Left renal cortex interstitium (tissue), 4 donors: ENCODE data around the gene KDM7A. TPM values are rescaled to one million over a fixed set of nuclear protein-coding genes. Genes with fewer than 3 reads are reported as not detected.

Experiments used
- DNase-seq, 4 donors: peaks; one replicate each; pipeline ENCODE4 v3.0.0-alpha.2; 2013; ENCODE audit warnings: low read depth in 4 of 4, low spot score in 2 of 4, missing footprints in 1 of 4
- polyA plus RNA-seq, 4 donors: library from polyadenylated mRNA; unstranded; fragments of 120-200 nt; gene quantifications; one replicate each; pipeline ENCODE4 v1.2.1, GENCODE V29; 2013; ENCODE audit not compliant: insufficient read length in 4 of 4

The KDM7A gene
- polyA plus RNA-seq, 4 donors = 9.5 to 17.0 (median 13.0) TPM

DNA sequence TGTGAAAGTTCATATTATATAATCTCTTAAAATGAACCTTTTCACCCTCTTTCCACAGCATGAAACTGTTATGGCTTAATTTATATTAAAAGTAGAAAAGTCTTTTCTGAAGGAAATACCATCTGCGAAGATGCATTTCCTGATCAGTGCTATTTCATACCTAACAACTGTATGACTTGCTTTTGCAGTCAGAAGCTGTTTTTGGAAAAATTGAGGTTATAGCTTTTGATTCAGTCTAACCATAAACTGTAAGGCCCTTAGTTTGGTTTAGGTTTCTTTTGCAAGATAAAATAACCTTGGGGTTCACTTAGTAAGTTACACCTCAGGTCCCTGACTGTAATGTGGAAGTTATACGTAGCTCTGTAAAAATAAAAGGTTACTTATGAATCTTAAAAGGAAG lies 91.3 kb downstream of the KDM7A start:
- DNase-seq = no peak

DNA sequence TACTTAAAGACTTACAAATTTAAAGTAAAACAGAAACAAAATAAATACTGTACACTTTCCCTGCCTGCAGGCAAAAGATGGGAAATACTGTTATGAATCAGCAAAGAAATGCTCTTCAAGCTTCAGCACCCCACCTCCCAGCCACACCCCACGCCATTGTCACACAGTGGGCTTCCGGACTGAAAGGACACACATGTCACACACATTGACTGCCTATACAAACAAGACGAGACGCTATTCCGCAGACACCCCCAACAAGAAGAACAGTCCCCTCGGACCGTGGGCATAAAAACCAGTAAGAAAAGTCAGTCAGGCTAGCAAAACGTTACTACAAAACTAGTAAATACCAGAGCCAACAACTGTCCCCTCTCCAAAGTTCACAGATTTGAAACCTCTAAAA lies 91.8 kb downstream of the KDM7A start:
- no peak for DNase-seq

DNA sequence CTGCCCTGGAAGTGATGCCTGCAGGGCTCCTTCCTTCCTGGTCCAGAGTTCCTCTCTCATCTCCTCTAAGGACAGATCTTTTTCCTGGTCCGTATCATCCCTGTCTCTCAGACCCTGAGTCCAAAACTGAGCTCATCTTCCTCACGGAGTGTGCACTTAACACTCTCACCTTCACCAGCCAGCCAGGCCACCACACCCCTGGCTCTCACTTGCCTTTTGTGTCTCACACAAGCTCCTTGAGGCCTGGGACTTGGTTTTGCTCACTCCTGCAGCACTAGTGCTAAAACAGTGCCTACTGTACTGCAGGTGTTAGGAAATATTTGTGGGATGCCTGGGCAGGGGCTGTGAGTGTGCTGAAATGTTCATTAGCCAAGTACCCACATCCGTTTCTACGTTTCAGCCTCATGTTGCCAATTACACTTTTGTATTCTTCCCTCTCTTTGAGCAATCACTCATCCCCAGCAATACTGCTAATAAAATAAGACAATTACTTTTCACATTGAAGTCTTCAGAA lies 92.6 kb downstream of the KDM7A start:
- no peak for DNase-seq

DNA sequence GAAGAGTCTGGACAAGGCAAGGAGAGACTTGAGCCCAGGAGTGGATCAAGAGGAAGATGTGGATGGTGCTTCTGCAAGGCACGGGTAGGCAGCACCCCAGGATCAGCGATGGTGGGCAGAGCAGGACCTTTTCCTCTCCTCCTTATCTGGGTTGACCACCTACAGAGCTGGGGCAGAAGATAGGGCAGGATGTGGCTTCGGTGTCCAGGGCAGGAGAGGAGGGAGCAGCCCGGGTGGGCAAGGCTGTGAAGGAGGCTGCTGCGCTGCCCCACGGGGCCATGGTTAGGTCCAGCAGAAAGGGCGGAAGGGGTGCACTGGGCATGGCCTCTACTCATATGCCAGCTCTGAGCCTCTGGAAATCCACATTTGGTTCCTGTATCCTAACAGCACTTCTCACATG lies 94.0 kb downstream of the KDM7A start:
- no peak for DNase-seq

DNA sequence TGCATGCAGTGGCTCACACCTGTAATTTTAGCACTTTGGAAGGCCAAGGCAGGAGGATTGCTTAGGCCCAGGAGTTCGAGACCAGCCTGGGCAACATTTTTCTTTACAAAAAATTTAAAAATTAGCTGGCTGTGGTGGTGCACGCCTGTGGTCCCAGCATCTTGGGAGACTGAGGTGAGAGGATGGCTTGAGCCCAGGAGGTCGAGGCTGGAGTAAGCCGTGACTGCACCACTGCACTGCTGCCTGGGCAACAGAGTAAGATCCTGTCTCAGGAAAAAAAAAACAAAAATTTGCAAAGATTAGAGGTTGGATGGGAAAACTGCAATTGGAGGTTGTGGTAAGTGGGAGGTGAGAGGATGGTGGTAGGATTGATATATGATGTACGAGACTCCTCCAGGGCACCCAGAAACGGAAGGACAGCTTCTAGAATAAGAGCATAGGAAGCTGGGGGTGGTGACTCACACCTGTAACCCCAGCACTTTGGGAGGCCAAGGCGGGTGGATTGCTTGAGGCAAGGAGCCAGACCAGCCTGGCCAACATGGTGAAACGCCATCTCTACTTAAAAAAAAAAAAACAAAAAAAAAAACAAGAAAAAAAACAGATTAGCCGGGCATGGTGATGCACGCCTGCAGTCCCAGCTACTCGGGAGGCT lies 94.9 kb downstream of the KDM7A start:
- DNase-seq = no peak

DNA sequence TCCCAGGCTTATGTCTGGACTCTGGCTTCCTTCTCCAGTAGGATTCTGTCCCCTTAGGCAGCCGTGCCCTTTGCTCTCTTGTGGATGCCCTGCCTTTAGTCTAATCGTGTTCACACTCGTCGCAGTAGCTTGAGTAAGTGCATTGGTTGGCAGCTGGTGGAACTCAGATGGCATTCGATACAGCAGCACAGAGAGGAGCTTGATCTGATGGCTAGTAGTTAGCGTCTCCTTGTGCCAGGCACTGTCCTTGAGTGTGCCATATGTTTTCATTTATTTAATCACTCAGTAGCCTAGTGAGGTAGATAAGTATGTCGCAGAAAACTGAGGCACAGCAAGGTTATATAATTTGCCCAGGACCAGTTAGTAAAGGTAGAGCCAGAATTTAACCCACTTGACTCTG lies 95.9 kb downstream of the KDM7A start:
- no peak for DNase-seq

DNA sequence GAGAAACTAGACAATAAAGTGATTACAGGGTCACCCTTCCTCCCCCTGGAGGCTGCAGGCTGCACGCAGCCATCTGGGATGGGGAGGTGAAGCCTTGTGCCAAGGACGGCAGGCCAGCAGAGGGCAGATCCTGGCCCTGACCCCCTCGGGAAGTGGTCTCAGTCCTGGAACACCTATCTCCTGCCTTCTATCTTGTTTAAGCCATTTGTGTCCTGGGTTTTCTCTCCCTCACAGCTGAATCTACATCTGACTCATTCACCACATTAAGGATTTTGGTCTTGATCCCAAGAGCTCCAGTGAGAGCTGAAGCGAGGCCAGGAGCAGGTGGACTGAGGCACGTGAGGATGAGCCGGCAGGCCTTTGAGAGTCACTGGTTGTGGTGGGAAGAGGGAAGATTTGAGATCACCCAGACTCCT lies 97.7 kb downstream of the KDM7A start:
- no peak for DNase-seq

DNA sequence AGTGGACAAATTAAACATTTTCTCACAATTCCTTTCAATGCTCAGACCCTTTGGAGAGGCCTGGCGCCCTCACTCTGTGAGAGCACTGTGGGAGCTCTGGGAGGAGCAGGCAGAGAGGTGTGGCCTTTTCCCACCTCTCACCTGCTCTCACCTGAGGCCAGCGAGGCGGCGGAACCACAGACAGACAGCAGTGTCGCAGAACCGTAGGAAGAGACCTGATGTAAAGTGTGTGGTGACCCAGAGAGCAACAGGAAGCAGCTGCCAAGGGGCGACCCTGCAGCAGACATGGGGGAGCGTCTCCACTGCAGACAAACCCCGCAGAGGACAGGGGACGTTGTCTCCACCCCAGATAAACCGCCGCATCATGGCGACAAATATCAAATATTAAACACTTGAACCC lies 98.4 kb downstream of the KDM7A start:
- no peak for DNase-seq

DNA sequence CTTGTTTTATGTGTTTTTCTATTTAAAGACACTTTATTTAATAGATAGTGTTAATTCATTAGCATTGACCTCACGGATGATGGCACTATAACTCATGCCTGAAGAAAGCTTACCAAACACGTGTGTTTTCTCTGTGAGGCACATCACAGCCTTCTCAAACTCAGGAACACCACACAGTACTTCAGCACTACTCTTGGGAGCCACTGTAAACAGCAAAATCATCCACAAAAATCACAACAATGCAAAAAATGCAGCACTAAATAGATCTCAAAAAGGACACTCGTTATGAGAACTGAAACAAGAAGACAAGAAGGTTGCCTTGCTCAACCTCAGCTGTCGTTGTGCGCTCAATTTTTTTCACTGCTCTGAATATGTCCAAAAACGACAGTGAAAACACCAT lies 102.0 kb downstream of the KDM7A start:
- DNase-seq = no peak

DNA sequence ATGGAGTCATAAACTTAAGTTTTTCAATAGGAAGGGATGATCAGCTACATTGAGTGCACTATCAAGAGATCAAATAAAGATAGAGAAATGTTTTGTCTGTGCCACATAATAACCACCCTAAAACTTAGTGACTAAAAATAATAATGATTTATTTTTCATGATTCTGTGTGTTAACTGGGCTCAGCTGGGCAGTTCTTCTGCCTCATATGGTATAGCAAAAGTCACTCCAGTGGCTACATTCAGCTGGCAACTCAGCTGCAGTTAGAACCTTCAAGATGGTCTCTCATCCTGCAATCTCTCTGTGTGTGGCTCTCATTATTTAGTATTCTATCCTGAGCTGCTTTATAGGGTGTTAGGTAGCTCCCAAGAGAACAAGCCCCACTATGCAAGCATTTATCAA lies 106.2 kb downstream of the KDM7A start:
- DNase-seq = no peak

DNA sequence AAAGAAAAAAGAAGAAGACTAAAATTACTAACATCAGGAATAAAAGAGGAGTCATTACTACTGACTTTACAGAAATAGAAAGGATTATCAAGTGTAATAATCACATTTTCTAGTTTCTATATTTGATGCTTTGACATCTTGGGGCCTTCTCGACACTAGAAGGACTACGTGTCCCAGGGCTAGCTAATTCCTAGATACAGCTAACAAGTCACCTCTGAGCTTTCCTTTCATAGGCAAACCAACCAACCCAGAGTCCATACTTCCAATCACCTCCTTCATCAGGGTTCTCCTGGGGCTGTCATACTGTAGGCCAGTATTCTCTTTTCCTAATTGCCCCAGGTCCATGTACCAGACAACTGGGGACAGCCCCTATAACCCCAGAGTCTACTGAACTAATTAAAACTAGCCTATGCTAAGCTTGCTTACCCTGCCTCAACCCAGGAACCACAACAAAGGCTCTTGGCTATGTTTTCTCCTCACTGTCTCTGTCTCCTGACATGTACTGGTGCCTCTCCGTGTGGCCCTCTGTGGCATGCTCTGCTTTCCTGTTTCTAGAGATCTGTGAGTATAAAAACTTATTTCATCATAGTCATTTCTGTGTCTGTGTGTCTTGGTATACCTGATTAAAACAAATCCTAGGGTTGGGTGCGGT lies 107.4 kb downstream of the KDM7A start:
- DNase-seq = no peak

DNA sequence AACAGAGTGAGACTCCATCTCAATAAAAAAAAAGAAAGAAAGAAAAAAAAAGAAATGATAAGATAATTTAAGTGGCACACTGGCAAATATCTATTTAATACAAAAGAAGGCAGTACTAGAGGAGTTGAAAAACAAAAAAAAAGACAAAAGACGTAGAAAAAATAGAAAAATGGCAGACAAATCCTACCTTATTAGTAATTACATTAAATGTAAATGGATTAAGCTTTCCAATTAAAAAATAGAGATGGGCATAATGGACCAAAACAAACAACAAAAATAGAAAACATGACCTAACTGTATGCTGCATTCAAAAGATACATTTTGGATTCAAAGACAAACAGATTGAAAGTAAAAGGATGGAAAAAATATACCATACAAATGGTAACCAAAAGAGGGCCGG lies 108.8 kb downstream of the KDM7A start:
- no peak for DNase-seq

DNA sequence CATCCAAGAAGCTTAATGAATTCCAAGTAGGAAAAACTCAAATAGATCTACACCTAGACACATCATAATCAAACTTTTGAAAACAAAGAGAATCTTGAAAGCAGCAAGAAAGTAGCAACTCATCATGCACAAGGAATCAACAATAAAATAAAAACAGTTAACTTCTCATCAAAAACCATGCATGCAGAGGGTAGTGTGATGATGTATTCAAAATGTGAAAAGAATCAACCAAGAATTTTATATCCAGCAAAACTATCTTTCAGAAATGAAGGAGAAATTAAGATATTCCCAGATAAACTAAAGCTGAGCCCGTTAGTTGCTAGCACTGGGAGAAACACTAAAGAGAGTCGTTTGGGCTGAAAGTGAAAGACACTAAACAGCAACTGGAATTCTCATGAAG lies 109.7 kb downstream of the KDM7A start:
- DNase-seq = no peak

DNA sequence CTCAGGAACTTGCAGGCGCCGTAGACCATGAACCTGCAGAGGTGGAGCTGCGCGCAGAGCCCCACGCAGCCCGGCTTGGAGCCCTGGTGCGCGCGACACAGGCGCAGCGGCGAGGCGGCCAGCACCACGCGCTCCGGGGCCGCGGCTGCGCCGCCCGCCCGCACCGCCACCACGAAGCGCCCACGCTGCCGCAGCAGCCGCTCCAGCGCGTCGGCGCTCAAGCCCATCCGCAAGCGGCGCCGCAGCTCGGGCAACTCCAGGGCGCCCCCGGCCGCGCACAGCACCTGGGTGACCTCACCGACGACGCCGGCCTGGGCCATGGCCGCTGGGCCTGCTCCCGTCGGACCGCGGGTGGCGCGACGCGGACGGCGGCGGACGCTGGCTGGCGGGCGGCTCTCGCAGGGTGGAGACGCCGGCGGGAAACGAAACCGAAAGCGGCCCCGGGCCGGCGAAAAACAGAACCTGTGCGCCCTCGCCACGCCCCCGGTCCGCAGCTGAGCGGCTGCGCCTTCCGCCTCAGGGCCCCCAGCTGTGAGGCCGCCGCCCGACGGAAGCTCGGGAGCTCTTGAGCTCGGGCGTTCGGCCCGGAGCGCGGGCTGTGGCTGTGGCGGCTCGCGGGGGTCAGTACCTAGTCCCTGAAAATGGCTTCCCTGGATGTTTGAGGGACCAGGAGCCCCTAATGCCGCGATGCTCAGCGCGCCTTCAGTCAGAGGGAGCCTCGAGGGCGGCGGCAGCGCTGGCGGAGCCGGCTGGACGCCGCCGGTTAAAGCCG lies 114.1 kb downstream of the KDM7A start, which contains the start of gene PARP12:
TSS of gene PARP12 (minus strand) at position 424 of the 772 bp plus-strand sequence. CDS start at position 320, 104 bp downstream.
- peak in 3 of 4 donors; percentile 42 to 65 (median 62) for DNase-seq

DNA sequence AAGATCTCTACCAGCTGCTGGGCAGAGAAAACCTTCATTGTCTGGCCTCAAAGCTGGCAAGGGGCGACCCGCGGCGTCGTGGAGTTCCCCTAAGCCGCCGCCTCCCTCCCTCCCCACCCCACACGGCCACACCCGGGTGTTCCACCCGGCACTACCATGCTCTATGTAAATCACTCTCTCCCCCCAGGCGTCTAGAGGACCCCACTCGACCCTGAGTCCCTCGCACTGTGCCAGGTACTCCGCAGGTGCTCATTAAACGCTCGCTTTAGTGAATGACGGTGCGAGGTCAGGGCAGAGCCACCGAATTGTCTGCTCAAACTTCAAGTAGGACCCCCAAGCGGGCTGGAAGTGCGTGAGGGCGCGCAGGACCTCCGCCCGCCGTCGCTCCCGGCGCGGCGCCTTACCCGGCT lies 114.7 kb downstream of the KDM7A start:
- DNase-seq = peak in 1 of 4 donors; percentile 10

DNA sequence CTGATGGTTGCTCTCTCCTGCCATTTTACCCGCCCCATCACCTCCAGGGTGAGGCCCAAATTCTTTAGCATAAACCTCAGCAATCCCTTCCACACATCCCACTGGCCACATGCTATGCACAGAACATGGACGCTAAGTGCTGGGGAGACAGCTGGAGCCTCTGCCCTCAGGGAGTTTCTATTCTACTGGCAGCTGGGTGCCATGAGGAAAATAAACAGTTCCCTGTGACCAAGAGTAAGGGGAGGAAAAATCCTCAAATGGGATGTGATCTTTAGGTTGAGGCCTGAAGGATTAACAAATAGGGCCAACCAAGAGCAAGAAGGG lies 115.2 kb downstream of the KDM7A start:
- DNase-seq = no peak

DNA sequence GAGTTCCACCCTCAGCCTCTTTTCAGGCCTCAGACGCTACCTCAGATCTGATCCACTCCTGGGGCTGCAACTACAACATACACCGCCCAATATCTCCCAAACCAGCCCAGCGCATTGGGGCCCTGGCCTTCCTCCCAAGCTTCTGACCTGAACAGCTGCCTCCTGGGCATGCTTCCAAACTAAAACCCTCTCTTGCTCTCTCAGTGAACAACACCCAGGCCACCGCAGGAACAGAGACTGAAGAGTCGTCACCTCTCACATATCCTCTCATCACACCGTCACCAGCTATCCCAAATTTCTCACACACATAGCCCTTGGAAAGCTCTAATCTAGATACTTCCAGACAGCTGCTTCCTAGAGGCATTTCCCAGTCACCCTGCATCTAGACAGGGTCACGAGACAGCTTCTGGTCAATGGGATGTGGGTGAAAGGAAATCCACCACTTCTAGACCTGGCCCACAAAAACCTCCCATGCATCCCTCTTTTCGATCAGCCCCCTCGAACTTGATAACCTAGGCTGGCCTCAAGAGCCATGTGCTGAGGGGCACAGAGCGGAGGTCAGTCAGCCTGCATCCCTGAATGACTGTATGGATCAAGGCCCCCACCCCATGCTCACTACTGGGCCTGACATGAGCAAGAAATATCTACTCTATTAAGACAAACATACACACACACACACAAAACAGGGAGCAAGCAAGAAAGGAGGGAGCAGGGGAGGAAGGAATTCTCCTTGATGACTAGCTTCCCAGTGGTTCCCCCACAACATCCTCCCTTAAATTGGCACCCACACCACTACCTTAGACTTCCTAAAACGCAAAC lies 115.8 kb downstream of the KDM7A start:
- DNase-seq = peak in 1 of 4 donors; percentile 10

DNA sequence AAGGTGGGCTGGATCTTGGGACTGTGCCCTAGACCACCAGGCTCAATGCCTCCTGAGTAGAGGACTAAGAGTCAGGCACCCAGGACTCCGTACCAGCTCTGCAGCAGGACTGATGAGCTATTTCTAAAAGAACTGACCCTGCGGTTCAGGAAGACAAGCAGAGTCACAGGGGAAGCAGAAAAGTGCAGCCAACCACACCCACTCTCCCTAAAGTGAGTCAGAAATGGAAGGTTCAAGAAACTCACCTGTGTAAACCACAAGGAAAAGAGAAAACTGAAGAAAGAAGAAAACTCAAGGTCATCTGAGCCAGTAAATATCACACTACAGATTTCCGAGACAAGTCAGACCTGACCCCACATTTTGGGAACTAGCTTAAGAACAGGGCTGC lies 116.5 kb downstream of the KDM7A start:
- no peak for DNase-seq

DNA sequence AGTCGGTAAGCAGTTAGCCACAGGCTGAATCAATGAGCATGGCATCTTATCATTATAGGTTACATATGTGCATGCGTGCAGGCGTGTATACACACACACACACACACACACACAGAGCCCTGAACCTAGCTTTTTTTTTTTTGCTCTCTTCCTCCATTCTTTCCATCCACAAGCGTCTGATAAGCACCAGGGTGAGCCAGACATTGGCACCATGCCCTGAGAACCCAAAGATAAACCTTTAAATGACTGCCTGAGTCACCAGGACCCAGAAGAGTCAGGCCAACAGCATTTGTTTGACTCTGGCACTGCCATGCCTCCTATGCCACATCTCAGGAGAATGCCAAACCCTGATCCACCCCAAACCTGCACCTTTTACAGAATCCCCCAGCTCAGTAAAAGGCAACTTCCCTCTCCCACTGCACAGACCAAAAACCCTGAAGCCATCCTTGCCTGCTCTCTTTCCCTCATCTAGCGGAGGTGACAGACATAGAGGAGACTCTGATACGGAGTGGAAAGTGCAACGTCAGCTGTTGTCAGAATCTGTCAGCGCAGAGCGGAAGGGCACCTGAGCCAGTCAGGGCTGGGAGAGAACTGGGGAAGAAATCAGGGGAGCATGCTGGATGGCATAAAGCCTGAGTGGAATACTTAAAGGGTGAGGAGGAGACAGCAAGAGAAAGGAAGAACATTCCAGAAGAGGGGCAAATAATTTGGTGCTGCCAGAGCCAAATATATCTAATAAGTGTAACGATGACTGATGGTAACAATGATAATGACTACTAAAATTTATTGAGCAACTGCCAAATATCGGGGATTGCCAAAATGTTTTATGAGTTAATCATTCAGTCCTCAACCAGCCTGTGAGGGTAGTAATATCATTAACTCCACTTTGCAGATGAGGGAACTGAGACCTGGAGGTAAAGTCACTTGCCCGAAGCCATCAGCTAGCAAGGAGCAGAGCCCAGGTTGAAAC lies 117.2 kb downstream of the KDM7A start:
- DNase-seq = no peak

DNA sequence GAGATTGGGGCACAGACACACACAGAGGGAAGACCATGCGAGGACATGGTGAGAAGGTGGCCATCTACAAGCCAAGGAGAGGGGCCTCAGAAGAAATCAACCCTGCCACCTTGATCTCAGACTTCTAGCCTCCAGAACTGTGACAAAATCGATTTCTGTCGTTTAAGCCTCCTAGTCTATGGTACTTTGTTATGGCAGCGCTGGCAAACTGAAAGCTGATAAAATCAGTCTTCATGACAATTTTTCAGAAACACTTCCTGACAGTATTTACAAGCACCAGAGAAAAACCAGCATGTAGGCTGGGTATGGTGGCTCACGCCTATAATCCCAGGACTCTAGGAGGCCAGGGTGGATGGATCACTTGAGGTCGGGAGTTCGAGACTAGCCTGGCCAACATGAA lies 118.3 kb downstream of the KDM7A start:
- DNase-seq = no peak
